GM23338 (cell line): Measurements from ENCODE around the gene TRIM8.

Source experiments
- EZH2 ChIP-seq: fragments of 200-600 bp; sonication (generic); IDR thresholded peaks from one replicate; pipeline ENCODE4 v1.8.0; 2017; ENCODE audit warnings: antibody characterized with exemption, mild to moderate bottlenecking, low read depth; ENCODE audit not compliant: unreplicated experiment
- POLR2AphosphoS5 ChIP-seq: IDR thresholded peaks from 2 replicates; pipeline ENCODE4 v1.6.1; 2016; ENCODE audit warnings: antibody characterized with exemption, low read depth
- ZNF114 ChIP-seq: fragments of 250-450 bp; sonication (Bioruptor Pico); IDR thresholded peaks from 2 replicates; pipeline ENCODE4 v1.5.0; 2020; ENCODE audit warnings: mild to moderate bottlenecking, moderate library complexity
- TF ChIP-seq, protein P1 (sequence below), 2 experiments: fragments of 200-600 bp in 1 of 2; sonication (generic) in 1 of 2; conservative IDR thresholded peaks; 2 replicates each; pipeline versions ENCODE4 v1.5.1 to v1.6.1; 2016 to 2017; ENCODE audit warnings: antibody characterized with exemption in 2 of 2, low read depth in 2 of 2, mild to moderate bottlenecking in 2 of 2, moderate library complexity in 1 of 2

DNA sequence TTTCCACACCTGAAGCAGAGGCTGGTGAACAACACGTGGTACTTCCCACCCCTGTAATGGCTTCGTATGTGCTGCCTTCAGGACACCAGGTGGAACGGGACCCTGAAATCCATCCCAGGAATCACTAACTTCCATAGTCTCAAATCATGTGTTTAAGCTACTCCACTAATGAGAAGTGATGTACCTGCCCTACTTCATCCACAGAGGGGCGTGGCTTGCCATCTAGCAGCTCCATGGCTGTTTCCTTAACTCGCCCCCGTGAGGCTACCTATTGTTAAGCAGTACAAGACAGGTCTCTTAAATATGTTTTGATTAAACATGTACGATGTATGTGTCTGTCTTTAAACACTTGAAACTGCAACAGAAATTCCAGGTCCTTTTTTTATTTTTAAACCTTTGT lies 38.1 kb downstream of the TRIM8 start:
- TF ChIP-seq, protein P1, sequence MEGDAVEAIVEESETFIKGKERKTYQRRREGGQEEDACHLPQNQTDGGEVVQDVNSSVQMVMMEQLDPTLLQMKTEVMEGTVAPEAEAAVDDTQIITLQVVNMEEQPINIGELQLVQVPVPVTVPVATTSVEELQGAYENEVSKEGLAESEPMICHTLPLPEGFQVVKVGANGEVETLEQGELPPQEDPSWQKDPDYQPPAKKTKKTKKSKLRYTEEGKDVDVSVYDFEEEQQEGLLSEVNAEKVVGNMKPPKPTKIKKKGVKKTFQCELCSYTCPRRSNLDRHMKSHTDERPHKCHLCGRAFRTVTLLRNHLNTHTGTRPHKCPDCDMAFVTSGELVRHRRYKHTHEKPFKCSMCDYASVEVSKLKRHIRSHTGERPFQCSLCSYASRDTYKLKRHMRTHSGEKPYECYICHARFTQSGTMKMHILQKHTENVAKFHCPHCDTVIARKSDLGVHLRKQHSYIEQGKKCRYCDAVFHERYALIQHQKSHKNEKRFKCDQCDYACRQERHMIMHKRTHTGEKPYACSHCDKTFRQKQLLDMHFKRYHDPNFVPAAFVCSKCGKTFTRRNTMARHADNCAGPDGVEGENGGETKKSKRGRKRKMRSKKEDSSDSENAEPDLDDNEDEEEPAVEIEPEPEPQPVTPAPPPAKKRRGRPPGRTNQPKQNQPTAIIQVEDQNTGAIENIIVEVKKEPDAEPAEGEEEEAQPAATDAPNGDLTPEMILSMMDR (conservative IDR thresholded peaks at IDR 0.05; ENCODE audit: low read depth in 2 of 2) = peak in 1 of 2 experiments; percentile 7; a peak in 1 of 4 replicates
- TF ChIP-seq EZH2 = no peak
- TF ChIP-seq POLR2AphosphoS5 = no peak
- TF ChIP-seq ZNF114 = no peak
